GM11168 (cell line): ENCODE measurements around the gene OST4.

ENCODE experiments used
- in situ Hi-C: fragments of 300-500 bp; cut with MboI; formaldehyde crosslinking; loops from one replicate; pipeline ENCODE4 v1.12.0; 2022; ENCODE audit warnings: low sequenced_read_pairs; ENCODE audit not compliant: unreplicated experiment

The OST4 gene

GRCh38 chr2:27093430-27094352 lies 22.2 kb upstream of the OST4 start:
- in situ Hi-C loops, result no loop called here

GRCh38 chr2:27092696-27093429 lies 21.4 kb upstream of the OST4 start:
- in situ Hi-C loops, result no loop called here

- in situ Hi-C loops, result no loop called here
Measured at GRCh38 chr2:27091746-27092695, 20.6 kb upstream of the OST4 start.

GRCh38 chr2:27089111-27089954 lies 17.9 kb upstream of the OST4 start:
- in situ Hi-C loops, result no loop called here

- in situ Hi-C loops, result no loop called here
Measured at GRCh38 chr2:27088634-27089033, 17.2 kb upstream of the OST4 start.

- in situ Hi-C loops, result no loop called here
Measured at GRCh38 chr2:27087823-27088410, 16.5 kb upstream of the OST4 start.

- in situ Hi-C loops, result no loop called here
Measured at GRCh38 chr2:27086724-27087593, 15.5 kb upstream of the OST4 start, which contains the start of gene KHK. KHK (plus strand) TSS chr2:27086772; CDS start chr2:27087260, 488 bp downstream.

- in situ Hi-C loops, result no loop called here
Measured at GRCh38 chr2:27086090-27086723, 14.8 kb upstream of the OST4 start.

- in situ Hi-C loops, result no loop called here
Measured at GRCh38 chr2:27085673-27086089, 14.2 kb upstream of the OST4 start.

- in situ Hi-C loops, result no loop called here
Measured at GRCh38 chr2:27085062-27085672, 13.7 kb upstream of the OST4 start.

- in situ Hi-C loops, result no loop called here
Measured at GRCh38 chr2:27084297-27085061, 13.0 kb upstream of the OST4 start.

GRCh38 chr2:27083410-27084296 lies 12.2 kb upstream of the OST4 start:
- in situ Hi-C loops, result no loop called here

- in situ Hi-C loops, result no loop called here
Measured at GRCh38 chr2:27082773-27083409, 11.4 kb upstream of the OST4 start.

- in situ Hi-C loops, result no loop called here
Measured at GRCh38 chr2:27081984-27082772, 10.7 kb upstream of the OST4 start.
